ENCODE data around the gene MYCN. TPM values are rescaled to one million over a fixed set of nuclear protein-coding genes. Genes with fewer than 3 reads are reported as not detected.
A peak's percentile ranks its signal among the peaks of the same experiment; 100 is the strongest.

Gene MYCN
- total RNA-seq, 4 donors from 2014 or later: 0.48 to 7.0 (median 0.82) TPM; not detected in 1

DNA sequence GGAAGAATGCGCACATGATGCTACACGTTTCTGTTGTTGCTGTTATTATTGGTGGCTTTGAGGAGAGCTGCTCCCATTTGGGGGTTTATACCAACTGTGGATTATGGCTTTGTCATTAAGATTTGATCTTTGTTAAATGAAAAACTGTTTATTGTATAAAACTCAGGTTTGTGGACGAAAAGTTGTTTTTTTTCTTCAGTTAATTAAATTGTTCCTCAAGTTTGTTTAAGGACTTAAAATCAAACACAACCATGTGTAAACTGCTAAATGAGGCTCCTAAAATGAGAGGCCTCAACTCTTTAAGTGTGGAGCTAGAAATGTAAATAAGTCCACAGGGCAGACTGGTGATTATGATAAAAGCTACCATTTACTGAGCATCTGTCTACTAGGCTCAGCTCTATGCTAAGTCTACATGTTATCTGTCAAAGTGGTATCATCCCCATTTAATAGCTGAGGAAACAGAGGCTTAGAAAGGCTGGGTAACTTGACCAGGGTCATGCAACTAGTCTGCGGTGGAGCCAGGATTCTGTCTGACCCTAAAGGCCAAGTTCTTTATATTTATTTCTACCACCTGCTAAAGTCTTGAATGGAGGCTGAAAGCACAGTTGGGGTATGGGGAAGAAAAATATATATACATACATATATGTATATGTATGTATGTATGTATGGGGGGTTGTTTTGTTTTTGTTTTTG is 4.1 kb downstream of the MYCN start:
- intact Hi-C loops (cut with DNase I; ENCODE audit: low total_unique reads): loop anchor here (10.0 kb wide), 1 partner anchor 360 kb away; no protein-coding TSS in a partner anchor
- in situ Hi-C loops (cut with MboI; ENCODE audit: low pct_ligation_motif_present in 1 of 4, low pct_unique_long_range_greater_than_20kb in 1 of 4, low sequenced_read_pairs in 3 of 4): loop anchor here in 3 of 4 donors (25.0 kb wide), 5 partner anchors 307 to 818 kb away; no protein-coding TSS in a partner anchor
- peak overlapping the region in 1 of 4 donors; percentile 16 for H3K27ac ChIP-seq
- peaks cover 33% of the 10 kb centered on the region for H3K27me3 ChIP-seq
- H3K36me3 ChIP-seq: no peaks in the 10 kb centered on the region
- peaks cover 12 to 49% (median 34%) of the 10 kb centered on the region in 4 donors for H3K4me1 ChIP-seq
- no peaks in the 10 kb centered on the region for H3K9me3 ChIP-seq
- 55 to 63% methylated on average over 4 of the region's 4 CpGs for WGBS, 2 donors (ENCODE audit: low coverage in 1 of 2)
- no peak overlapping the region for H3K4me3 ChIP-seq
- TF ChIP-seq POLR2A (IDR thresholded peaks at IDR 0.05) (no peak), EP300 (IDR thresholded peaks at IDR 0.05; ENCODE audit: low read depth) (no peak), POLR2AphosphoS5 (IDR thresholded peaks at IDR 0.05) (no peak)
- TF ChIP-seq, protein P1, sequence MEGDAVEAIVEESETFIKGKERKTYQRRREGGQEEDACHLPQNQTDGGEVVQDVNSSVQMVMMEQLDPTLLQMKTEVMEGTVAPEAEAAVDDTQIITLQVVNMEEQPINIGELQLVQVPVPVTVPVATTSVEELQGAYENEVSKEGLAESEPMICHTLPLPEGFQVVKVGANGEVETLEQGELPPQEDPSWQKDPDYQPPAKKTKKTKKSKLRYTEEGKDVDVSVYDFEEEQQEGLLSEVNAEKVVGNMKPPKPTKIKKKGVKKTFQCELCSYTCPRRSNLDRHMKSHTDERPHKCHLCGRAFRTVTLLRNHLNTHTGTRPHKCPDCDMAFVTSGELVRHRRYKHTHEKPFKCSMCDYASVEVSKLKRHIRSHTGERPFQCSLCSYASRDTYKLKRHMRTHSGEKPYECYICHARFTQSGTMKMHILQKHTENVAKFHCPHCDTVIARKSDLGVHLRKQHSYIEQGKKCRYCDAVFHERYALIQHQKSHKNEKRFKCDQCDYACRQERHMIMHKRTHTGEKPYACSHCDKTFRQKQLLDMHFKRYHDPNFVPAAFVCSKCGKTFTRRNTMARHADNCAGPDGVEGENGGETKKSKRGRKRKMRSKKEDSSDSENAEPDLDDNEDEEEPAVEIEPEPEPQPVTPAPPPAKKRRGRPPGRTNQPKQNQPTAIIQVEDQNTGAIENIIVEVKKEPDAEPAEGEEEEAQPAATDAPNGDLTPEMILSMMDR (IDR thresholded peaks at IDR 0.05): no peak
- no peak for DNase-seq

DNA sequence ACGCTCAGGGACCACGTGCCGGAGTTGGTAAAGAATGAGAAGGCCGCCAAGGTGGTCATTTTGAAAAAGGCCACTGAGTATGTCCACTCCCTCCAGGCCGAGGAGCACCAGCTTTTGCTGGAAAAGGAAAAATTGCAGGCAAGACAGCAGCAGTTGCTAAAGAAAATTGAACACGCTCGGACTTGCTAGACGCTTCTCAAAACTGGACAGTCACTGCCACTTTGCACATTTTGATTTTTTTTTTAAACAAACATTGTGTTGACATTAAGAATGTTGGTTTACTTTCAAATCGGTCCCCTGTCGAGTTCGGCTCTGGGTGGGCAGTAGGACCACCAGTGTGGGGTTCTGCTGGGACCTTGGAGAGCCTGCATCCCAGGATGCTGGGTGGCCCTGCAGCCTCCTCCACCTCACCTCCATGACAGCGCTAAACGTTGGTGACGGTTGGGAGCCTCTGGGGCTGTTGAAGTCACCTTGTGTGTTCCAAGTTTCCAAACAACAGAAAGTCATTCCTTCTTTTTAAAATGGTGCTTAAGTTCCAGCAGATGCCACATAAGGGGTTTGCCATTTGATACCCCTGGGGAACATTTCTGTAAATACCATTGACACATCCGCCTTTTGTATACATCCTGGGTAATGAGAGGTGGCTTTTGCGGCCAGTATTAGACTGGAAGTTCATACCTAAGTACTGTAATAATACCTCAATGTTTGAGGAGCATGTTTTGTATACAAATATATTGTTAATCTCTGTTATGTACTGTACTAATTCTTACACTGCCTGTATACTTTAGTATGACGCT is 5.8 kb downstream of the MYCN start:
- 83 to 86% methylated on average over 12 to 17 of the region's 17 CpGs for WGBS, 2 donors (ENCODE audit: low coverage in 1 of 2)
- in situ Hi-C loops (cut with MboI; ENCODE audit: low pct_ligation_motif_present in 1 of 4, low pct_unique_long_range_greater_than_20kb in 1 of 4, low sequenced_read_pairs in 3 of 4): loop anchor here in 3 of 4 donors (25.0 kb wide), 5 partner anchors 309 to 816 kb away; no protein-coding TSS in a partner anchor
- no peak for TF ChIP-seq POLR2A (IDR thresholded peaks at IDR 0.05)
- TF ChIP-seq EP300 (IDR thresholded peaks at IDR 0.05; ENCODE audit: low read depth): no peak
- no peak for TF ChIP-seq POLR2AphosphoS5 (IDR thresholded peaks at IDR 0.05)
- TF ChIP-seq, protein P1 (IDR thresholded peaks at IDR 0.05): no peak

DNA sequence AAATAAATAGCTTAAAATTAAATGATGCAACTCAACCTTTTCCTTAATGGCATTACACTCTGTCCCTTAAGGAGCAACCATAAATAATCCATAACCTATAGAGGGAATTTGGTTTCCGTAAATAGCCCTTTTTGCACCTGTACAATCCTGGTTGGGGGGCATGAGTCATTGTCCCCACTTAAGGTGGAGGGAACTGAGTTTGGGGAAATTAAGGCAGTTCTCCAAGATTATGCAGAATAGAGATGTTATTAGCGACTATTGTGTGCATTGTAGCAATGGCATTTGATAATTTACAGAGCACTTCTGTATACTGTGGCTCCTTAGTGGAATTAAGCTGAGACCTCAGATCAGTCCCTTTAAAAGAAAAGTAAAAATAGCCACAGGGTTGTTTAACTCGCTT is 6.6 kb downstream of the MYCN start:
- in situ Hi-C loops (cut with MboI; ENCODE audit: low pct_ligation_motif_present in 1 of 4, low pct_unique_long_range_greater_than_20kb in 1 of 4, low sequenced_read_pairs in 3 of 4) (loop anchor here in 3 of 4 donors (25.0 kb wide), 5 partner anchors 310 to 815 kb away; no protein-coding TSS in a partner anchor), intact Hi-C loops (cut with DNase I; ENCODE audit: low total_unique reads) (loop anchor here (10.0 kb wide), 1 partner anchor 358 kb away; no protein-coding TSS in a partner anchor)
- H3K4me3 ChIP-seq: no peak overlapping the region
- peaks cover 10% of the 10 kb centered on the region for H3K27me3 ChIP-seq
- no peaks in the 10 kb centered on the region for H3K36me3 ChIP-seq
- no peaks in the 10 kb centered on the region for H3K9me3 ChIP-seq
- peaks cover 3 to 24% (median 11%) of the 10 kb centered on the region in 4 donors for H3K4me1 ChIP-seq
- 74 to 84% methylated on average over 3 of the region's 3 CpGs for WGBS, 2 donors (ENCODE audit: low coverage in 1 of 2)
- H3K27ac ChIP-seq: no peak overlapping the region
- TF ChIP-seq POLR2AphosphoS5 (IDR thresholded peaks at IDR 0.05) (no peak), EP300 (IDR thresholded peaks at IDR 0.05; ENCODE audit: low read depth) (no peak), POLR2A (IDR thresholded peaks at IDR 0.05) (no peak)
- TF ChIP-seq, protein P1 (IDR thresholded peaks at IDR 0.05): no peak
- DNase-seq: no peak

More for the DNA sequence above, 5.8 kb downstream of the MYCN start:
- DNase-seq: no peak
- Histone ChIP-seq H3K36me3 (no peaks in the 10 kb centered on the region), H3K4me3 (no peak overlapping the region), H3K27me3 (peaks cover 18% of the 10 kb centered on the region), H3K4me1 (peaks cover 11 to 33% (median 20%) of the 10 kb centered on the region in 4 donors), H3K9me3 (no peaks in the 10 kb centered on the region), H3K27ac (no peak overlapping the region)
- intact Hi-C loops (cut with DNase I; ENCODE audit: low total_unique reads): loop anchor here (10.0 kb wide), 1 partner anchor 359 kb away; no protein-coding TSS in a partner anchor

DNA sequence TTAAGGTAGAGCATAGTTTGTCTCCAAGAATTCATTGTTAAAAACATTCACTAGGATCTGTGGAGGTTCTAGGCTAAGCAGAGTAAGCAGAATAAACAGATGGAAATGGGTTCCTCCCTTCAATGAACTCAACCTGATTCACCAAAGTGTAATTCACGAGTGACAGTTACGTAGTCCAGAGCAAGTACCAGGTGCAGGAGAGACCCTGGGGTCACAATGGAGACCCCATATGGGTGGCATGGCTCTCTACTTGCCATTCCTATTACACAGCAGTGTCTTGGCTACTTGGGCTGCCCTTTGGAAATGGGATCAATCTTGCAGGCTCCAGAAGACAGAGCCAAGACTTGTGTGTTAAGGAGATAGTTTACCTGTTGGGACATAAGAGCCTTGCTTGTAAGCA is 7.1 kb downstream of the MYCN start:
- Histone ChIP-seq H3K27ac (no peak overlapping the region), H3K36me3 (no peaks in the 10 kb centered on the region), H3K9me3 (no peaks in the 10 kb centered on the region), H3K4me3 (no peak overlapping the region), H3K27me3 (peaks cover 7% of the 10 kb centered on the region), H3K4me1 (peaks cover 0 to 21% (median 9%) of the 10 kb centered on the region in 4 donors)
- in situ Hi-C loops (cut with MboI; ENCODE audit: low pct_ligation_motif_present in 1 of 4, low pct_unique_long_range_greater_than_20kb in 1 of 4, low sequenced_read_pairs in 3 of 4) (loop anchor here in 3 of 4 donors (25.0 kb wide), 5 partner anchors 310 to 815 kb away; no protein-coding TSS in a partner anchor), intact Hi-C loops (cut with DNase I; ENCODE audit: low total_unique reads) (loop anchor here (10.0 kb wide), 1 partner anchor 357 kb away; no protein-coding TSS in a partner anchor)
- TF ChIP-seq POLR2A (IDR thresholded peaks at IDR 0.05) (no peak), POLR2AphosphoS5 (IDR thresholded peaks at IDR 0.05) (no peak), EP300 (IDR thresholded peaks at IDR 0.05; ENCODE audit: low read depth) (no peak)
- TF ChIP-seq, protein P1 (IDR thresholded peaks at IDR 0.05): no peak
- DNase-seq: no peak
- WGBS, 2 donors (ENCODE audit: low coverage in 1 of 2): 86% methylated on average over 2 of the region's 2 CpGs; no CpG with 5 or more reads in 1 of the 2 donors

Data from transverse colon (tissue), 4 donors.